HL-60 (cell line): ENCODE data around the gene CASP12.

ENCODE experiments used
- POLR2AphosphoS5 ChIP-seq: IDR thresholded peaks from 2 replicates; pipeline ENCODE4 v1.6.1; 2012; ENCODE audit warnings: low read depth
- TF ChIP-seq, protein P1 (sequence below): IDR thresholded peaks from one replicate; pipeline ENCODE4 v1.5.1; 2011; ENCODE audit warnings: low read length, control low read depth, inconsistent platforms; ENCODE audit not compliant: insufficient read depth

DNA sequence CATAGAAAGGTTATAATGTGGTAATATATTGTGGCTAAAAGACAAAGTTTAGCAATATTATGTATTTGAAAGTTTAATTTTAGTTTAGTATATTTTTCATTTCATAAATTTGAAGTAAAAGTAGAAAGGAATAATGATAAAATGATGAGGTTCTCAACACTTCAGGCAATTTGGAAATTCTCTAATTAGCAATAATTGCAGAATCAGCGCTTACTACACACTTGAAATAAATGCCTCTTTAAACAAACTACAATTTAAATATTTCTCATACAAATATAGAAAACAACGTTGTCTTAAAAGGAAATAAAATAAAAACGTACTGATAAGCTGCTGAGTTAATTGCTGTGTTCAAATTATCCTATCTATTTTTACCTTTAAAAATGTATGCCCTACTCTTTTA, 25.9 kb downstream of the CASP12 start:
- TF ChIP-seq, protein P1, sequence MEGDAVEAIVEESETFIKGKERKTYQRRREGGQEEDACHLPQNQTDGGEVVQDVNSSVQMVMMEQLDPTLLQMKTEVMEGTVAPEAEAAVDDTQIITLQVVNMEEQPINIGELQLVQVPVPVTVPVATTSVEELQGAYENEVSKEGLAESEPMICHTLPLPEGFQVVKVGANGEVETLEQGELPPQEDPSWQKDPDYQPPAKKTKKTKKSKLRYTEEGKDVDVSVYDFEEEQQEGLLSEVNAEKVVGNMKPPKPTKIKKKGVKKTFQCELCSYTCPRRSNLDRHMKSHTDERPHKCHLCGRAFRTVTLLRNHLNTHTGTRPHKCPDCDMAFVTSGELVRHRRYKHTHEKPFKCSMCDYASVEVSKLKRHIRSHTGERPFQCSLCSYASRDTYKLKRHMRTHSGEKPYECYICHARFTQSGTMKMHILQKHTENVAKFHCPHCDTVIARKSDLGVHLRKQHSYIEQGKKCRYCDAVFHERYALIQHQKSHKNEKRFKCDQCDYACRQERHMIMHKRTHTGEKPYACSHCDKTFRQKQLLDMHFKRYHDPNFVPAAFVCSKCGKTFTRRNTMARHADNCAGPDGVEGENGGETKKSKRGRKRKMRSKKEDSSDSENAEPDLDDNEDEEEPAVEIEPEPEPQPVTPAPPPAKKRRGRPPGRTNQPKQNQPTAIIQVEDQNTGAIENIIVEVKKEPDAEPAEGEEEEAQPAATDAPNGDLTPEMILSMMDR, result no peak
- TF ChIP-seq POLR2AphosphoS5, result no peak
